KG1 (cell line): ENCODE results near the gene POMC.
A peak's percentile ranks its signal among the peaks of the same experiment; 100 is the strongest.
"Not testable (repeated sequence)": the region's sequence is repeated elsewhere in the genome, so short reads cannot be mapped to it uniquely, and the experiment has no call there.

Experiments
- DNase-seq: peaks from one replicate; lab custom pipeline; 2025; lab: John Stamatoyannopoulos, UW

The POMC gene

DNA sequence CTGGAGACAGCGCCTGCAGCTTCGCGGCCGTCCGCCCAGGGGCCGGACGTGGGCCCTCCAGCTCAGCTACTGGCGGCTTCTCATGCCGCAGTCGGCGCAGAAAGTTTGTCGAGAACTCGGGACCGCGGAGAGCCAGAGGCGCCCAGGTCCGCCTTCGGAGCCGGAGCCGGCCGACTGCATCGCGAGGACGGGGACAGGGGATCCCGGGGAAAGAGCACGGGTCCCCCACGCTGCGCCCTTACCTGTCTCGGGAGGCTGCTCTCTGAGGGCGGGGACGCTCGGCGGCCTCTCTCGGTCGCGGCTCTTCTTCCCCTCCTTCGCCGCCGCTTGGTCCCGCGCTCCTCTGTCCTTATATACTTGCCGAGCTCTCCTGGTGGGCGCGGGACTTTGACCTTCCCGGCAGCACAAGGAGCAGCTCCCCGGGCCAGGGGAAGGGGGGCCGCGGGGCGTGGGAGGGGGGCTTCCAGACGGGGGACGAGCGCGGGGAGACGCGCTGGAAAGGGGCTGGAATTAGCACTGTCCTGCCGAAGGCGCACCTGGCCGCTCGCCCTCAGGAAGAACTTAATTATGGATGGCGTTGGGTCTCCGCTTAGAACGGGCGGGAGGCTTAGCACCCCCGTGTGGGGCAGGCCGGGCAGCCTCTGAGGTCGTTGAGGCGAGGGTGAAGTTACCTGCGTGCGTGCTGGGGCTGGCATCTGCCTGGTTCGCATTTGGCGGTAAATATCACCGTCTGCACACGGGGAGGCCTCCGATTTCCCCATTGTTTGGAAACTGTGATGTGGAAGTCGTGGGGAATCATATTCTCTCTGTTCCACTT lies at the start of gene POMC:
Gene POMC, minus strand, starts transcription at position 325 of the 817 bp plus-strand sequence. CDS start 3,808 bp downstream, outside the sequence.
- DNase-seq: no peak

DNA sequence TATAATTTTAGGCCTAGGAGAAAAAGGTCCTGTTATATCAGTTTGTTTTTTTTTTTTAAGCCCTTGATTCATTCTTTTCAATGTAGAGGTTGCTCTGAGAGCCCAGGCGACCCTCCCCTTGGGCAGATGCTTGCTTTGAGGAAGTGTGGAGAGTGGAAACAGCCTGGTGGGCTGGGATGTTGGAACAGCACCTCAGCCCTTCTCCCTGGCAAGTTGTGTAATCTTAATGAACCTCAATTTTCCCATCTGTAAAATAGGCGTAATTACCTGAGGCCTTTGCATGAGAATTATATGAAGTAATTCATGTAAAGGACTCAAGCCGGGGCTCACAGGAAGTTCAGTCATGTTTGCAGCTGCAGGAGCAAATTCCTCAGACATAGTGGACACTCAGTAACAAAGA lies 49.7 kb upstream of the POMC start:
- no peak for DNase-seq

DNA sequence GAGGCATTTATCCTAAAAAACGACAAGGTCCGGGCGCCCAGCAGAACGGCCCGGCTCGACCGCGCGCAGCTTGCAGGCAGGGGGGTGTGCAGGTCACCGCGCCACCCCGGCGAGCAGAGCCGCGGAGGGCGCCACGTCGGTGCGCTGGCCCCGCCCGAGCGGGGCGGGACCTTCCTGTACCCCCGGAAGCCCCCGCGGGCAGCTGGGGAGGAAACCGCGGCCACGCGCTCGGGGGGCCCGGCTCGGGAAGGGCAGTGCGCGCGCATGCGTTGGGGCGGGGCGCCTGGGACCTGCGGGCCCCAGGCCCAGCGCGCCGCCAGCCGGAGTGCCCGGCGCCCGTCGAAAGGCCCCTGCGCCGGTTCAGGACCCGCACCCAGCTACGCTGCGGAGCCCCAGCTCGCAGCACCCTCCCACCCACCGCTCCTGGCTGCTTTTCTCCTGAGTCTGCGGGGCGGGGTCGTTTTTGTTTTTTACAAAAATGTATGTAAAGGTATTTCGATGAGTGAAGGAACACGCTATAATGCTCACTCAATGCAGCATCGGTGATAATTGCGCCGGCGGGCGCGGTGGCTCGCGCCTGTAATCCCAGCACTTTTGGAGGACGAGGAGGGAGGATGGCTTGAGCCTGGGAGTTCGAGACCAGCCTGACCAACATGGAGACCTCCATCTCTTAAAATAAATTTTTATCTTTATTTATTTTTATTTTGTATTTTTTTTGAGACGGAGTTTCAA lies 47.7 kb upstream of the POMC start:
- no peak for DNase-seq

DNA sequence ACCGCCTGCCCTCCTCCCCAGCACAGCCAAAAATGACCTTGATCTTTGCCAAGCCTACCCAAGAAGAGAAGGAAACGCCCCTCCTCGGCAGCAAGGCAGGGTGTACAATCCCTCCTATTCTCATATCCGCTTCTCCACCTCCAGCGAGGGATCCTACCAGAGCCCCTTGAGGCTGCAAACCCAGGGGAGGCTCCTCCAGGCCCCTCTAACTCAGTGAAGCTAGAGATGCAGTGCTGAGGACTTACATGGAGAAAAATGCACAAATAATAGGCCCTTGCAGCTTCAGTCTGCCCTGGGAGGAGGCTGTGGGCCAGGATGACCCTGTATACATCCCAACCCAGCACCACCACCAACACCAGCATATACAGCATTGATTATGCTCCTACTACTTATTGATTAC lies 46.9 kb upstream of the POMC start:
- DNase-seq: no peak

DNA sequence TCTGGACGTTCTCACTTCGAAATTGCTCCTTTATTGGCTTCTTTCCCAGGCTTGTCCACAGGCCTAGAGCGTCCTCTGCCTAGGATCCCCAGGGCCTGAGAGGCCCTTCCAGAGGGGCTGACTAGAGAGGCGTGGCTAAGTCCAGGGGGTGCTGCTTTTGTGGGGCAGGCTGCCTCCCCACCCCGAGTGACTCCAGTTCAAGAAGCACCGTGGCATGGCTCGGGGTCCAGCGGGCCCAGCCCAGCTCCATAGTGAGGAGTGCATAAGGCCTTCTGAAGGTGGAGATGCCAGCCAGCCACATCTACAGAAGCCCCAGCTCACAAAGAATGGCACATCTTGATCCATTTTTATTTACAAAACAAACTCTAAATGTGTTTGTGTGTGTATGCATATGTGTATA lies 44.8 kb upstream of the POMC start:
- DNase-seq: no peak

DNA sequence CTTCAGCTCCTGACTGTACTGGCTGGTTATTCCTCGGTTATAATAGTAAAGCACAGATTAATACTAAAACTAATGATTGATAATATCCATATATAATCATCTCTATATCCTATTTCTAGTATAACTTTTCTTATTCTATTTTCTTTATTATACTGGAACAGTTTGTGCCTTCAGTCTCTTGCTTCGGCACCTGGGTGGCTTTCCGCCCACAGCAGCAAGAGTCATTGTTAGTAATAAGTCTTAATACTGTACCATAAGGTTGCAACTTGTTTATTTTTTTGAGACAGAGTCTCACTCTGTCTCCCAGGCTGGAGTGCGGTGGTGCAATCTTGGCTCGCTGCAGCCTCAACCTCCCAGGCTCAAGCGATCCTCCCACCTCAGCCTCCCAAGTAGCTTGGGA lies 42.5 kb upstream of the POMC start:
- DNase-seq: not testable (repeated sequence)

DNA sequence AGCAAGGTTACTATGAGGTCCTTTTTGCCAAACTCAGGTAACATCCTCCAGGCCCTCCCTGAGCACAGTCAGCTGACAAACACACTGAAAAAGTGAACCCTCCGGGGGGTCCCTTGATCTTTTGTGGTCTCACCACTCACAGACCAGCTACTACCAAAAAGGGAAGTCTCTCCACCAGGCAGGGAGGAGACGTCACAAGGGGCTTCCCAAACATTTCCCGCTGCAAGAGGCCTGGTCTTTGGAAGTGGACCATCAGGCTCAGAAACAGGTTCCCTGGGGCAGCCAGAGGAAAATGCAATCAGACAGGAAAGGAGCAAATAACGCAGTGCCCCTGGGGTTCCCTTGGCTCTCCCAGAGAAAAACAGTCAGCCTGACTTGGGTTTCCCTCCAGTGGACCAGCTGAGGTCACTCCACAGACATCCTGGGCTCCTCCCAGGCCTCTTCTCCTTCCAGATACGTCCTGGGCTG lies 38.7 kb upstream of the POMC start:
- DNase-seq: peak; percentile 14

DNA sequence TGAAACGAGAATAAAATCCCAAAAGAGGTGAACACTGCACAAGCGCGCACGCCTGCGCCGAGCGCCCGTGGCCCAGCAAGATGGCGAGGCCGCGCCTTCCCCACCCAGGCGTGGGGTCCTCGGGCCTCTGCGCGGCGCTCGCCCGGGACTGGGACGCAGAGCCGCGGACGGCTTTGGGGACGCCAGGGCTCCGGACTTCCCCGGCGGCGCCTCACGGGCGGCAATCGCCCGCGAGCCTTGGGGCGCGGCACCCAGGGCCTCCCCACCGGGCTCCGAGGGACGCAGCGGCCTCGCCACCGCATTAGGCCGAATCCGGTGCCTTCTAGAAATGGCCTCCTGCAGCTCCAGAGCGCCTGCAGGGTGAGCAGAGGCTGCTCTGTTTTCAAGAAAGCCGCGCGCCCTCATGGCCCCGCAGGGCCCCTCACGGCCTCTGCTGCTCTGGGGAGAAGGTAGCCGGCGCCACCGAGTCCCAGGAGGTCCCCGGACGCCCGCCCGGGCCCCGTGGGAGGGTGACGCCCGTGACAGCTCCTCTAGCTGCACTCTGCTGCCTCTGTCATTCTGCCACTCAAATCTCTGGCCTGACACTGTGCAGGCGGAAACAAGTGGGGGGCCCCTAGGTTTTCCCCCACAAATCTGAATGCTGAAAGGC lies 35.9 kb upstream of the POMC start:
- no peak for DNase-seq

DNA sequence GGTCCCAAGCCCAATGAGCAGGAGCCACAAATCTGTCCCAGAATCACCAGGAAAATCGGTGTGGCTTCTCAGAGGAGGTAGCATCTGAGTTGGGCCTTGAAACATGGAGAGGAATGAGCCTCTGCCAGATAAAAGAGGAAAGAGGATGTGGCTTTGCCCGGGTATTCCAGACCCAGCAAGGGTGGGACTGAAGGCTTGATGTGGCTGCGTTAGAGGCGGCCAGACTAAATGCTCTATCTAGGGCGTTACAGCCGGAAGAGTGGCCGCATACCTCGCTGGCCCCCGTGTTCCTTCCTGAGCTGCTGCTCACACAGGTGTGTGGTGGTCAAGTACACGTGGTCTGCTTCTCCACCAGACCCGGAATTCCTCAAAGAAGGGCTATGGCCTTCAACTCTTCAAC lies 33.9 kb upstream of the POMC start:
- no peak for DNase-seq

DNA sequence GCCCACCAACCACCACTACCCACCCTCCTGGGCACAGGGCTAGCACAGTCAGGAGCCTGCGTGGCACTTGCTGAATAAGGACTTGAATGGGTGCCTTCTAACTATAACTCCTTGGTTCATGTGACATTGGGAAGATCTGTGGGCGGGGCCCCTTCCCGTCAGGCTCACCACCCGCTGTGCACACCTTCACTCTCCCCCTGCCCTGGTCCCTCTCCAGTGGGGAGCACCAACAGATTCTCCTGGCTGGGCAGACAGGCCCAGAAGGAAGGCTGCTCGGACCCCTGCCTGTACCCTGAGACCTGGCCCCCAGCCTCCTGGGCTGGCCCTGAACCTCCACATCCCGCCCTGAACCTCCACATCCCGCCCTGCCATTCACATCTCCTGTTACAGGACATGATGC lies 33.4 kb upstream of the POMC start:
- no peak for DNase-seq

DNA sequence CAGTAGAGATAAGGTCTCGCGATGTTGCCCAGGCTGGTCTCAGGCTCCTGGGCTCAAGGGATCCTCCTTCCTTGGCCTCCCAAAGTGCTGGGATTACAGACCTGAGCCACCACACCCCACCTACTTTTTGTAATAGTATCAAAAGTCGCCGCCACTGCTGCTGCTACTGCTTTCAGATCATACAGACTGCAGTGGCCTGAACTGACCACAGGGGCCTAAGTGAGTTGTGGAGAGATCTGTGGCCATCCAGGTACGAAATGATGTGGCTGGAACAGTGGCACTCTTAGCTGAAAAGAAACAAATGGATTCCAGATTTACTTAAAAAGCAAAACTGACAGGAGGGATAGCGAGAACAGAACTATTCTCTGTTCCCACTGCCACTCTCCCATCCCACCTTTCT lies 32.9 kb upstream of the POMC start:
- DNase-seq: no peak

DNA sequence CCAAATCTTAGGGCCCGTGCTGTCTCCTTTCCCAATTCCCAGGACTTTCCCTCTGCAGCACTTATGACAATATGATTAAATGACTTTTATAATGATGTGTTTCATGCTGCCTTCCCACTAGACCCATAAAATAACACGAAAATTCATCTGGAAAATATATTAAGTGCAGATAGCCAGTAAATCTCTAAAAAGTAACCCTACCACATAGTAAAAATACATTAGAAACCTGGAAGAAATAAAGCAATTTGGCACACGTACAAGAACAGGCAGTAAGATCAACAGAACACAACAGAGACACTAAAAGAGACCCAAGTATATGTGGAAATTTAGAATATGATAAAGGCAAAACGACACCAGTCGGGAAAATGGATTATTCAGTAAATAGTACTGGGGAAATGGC lies 30.2 kb upstream of the POMC start:
- no peak for DNase-seq

DNA sequence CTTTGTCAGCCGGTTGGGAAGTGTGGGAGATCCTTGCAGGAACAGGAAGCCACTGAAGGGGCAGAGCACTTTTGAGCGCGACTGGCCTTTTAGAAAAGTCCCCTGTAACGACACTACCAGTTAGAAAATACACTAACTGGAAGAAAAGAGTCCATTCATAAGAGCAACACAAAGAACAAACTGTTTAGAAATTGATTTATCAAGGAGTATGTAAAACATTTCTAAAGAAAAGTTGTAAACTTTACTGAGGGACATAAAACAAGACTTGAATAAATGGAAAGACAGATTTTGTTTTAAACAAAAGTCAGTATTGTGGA lies 29.8 kb upstream of the POMC start:
- no peak for DNase-seq

DNA sequence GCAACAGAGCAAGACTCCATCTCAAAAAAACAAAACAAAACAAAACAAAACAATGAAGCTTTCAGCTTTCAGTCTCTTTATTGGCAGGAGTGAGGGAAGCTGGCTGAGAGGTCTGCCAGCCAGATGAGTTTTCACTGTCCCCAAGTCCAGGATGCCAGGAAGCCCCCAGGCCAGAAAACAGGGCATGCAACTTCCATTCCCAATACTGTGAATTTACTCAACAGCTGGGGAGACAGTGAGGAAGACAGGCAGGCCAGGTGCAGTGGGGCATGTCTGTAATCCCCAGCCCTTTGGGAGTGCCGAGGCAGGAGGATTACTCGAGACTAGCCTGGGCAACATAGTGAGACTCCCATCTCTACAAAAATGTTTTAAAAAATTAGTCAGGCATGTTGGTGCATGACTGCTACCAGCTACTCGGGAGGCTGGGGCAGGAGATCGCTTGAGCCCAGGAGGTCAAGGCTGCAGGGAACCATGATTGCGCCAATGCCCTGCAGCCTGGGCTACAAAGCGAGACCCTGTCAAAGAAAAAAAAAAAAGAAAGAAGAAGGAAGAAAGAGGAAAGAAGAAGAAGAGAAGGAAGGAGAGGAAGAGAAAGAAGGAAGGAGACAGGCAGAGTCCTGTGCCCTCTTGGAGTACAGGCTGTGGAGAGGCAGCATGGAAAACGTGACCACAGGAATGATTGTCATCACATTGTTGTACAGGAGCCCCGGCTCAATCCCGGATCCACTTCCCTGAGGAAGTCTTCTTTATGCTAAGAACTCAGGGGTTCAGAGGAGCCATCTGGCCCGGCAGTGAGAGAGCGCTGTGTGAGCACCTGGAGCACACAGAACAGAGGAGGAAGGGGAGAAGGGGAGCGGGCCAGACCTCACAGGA lies 29.2 kb upstream of the POMC start:
- DNase-seq: no peak

DNA sequence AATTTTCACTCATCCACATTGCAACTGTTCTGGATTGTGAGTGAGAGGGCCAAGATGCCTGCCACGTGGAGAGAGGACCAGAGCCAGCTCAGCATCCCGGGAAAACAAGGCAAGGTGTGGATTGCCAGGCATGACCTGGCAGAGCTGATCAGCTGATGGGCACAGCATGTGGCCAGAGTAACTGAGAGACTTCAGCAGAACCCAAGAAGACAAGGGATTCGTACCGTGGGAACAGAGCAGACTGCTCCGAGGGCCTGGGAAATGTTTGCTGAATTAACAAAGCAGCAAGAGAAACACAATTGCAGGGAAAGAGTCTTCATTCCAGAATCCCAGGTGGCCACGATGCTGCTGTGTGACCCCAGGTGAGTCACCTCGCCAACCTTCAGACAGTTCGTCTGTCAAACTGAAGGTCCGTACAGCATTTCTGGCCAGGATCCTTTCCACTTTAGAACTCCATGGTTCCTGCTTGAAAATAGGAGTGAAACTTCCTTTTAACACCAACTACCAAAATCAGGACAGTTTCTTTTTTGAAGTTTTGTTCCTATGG lies 26.3 kb upstream of the POMC start:
- no peak for DNase-seq

DNA sequence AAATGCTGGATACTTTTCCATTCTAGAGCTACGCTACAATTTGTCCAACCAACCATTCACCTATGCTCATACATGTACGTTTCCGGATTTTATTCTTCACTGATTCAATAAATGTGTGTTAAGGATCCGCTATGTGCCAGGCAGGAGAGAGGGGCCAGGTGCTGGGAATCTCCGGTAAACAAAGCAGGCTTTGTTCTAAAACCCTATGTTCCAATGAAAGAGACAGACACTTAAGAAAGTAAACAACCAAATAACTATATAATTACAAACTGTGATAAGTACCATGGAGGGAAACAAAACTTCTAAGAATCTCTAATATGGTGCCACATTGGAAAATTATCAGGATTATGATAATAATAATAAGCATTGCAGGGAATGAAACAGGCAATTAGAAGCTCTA lies 22.2 kb upstream of the POMC start:
- DNase-seq: no peak

DNA sequence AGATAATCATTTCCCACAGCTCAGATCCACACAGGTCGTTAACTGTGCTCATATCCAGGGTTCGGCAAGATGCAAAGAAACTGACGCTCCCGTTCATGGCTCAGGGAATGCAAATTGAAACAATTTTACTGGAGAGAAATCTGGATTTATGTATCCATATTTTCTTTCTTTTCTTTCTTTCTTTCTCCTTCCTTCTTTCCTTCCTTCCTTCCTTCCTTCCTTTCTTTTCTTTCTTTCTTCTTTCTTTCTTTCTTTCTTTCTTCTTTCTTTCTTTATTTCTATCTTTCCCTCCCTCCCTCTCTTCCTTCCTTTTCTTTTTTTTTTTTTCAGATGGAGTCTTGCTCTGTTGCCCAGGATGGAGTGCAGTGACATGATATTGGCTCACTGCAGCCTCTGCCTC lies 20.0 kb upstream of the POMC start:
- no peak for DNase-seq

DNA sequence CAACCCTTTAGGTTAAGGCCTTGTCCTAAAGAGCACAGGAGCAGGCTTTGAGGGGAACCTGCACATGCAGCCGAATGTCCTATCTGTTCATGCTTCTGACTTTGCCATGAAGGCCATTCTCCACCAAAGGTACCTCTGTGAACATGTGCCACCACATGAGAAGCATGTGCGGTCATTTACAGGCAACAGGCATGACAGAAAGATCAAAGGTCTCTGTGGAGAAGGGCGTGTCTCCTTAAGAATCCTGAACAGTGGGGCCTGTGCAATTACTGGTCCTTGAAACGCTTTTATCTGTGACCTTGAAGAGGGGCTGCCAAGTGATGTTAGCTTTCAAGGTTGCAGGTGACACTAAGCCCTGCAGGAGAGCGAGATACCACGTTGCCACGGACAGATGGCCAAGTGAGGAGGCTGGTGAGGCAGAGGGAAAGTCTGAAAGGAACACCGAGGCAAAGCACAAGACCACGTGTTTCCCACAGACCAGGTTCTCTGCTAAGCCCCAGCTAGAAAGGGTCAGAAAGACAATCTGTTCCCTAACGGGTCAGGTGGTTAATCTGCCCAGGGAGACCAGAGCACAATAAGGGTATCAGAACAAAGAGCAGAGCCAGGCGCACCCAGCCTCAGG lies 19.5 kb upstream of the POMC start:
- DNase-seq: no peak

DNA sequence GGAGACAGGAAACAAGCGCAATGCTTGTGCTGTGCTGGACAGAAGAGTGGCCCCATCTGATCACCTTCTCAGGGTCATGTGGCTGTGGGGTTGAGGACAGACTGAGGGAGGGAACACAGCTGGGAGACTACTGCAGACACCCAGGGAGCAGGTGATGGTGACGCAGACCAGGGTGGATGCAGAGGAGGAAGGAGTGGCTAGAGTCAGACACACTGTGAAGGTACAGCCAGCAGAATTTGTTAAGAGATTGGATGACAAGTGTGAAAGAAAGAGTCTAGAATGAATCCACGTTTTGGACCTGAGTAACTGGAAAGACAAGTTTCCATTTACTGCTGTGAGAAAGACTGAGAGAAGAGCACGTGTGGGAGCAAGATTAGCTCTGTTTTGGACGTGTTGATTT lies 15.9 kb upstream of the POMC start:
- no peak for DNase-seq

DNA sequence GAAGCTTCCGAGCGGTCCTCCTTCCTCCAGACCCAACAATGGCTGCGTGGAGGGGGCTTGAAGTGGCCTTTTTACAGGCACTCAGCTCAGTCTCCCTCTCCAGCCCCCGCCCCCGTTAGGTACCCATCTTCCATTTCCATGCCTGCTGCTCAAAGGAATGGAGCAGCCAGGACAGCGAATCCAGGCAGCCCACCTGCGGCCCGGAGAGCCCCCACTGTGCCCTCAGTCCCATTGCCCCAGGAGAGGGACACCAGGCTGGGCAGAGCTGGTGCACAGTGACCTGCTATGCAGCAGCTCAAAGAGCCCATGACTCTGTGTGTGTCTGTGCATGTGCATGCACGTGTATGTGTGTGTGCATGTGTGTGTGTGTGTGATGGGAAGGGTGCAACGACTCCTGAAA lies 10.6 kb upstream of the POMC start:
- no peak for DNase-seq

DNA sequence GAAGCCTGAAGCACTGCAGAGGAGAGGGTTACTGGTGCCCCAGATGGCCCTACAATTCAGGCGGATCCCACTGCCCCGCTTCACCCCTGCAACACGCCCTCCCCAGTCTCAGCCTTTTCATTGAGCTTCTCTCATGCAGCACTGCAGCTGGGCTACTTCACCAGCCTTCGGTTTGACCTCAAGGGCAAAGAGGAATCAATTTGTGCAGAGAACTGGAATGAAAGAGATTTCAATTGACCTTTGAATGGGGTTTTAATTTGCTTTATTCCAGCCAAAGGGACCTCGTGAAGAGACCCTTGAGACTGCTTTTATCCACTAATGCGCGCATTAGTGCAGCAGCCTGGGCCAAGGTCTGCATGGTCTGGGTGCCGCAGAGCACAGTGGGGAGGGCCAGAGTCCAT lies 8.8 kb upstream of the POMC start:
- no peak for DNase-seq
